Right kidney (tissue), 1 donor: ENCODE results near the gene OBSCN.

Experiments used
- DNase-seq: peaks from one replicate; pipeline ENCODE4 v3.0.0-alpha.2; 2016

The OBSCN gene

GRCh38 chr1:228276901-228277490 is 69.2 kb downstream of the OBSCN start:
- no peak for DNase-seq

GRCh38 chr1:228277491-228278431 is 69.9 kb downstream of the OBSCN start:
- DNase-seq = no peak

GRCh38 chr1:228278432-228278941 is 70.6 kb downstream of the OBSCN start:
- DNase-seq = no peak

- no peak for DNase-seq
These were observed 71.3 kb downstream of the OBSCN start for GRCh38 chr1:228279011-228279721.

GRCh38 chr1:228279722-228280105 is 71.9 kb downstream of the OBSCN start:
- no peak for DNase-seq

GRCh38 chr1:228280106-228280901 is 72.5 kb downstream of the OBSCN start:
- no peak for DNase-seq

- no peak for DNase-seq
These were observed 73.2 kb downstream of the OBSCN start for GRCh38 chr1:228280961-228281591.

- DNase-seq = no peak
These were observed 73.9 kb downstream of the OBSCN start for GRCh38 chr1:228281631-228282328.

GRCh38 chr1:228282329-228283042 is 74.6 kb downstream of the OBSCN start:
- DNase-seq = no peak

GRCh38 chr1:228283043-228283371 is 75.2 kb downstream of the OBSCN start:
- no peak for DNase-seq

GRCh38 chr1:228283476-228284147 is 75.8 kb downstream of the OBSCN start:
- DNase-seq = no peak

- no peak for DNase-seq
These were observed 76.3 kb downstream of the OBSCN start for GRCh38 chr1:228284148-228284495.

GRCh38 chr1:228284521-228284920 is 76.7 kb downstream of the OBSCN start:
- no peak for DNase-seq

GRCh38 chr1:228285661-228286504 is 78.0 kb downstream of the OBSCN start:
- no peak for DNase-seq

GRCh38 chr1:228286505-228287417 is 78.9 kb downstream of the OBSCN start:
- DNase-seq = no peak

GRCh38 chr1:228287541-228288425 is 79.9 kb downstream of the OBSCN start:
- no peak for DNase-seq
